Measurements from ENCODE around the gene GTPBP1. TPM values are rescaled to one million over a fixed set of nuclear protein-coding genes. Genes with fewer than 3 reads are reported as not detected.

Gene GTPBP1
- total and polyA plus RNA-seq, 2 of the 13 experiments (the other 11 are each of a cell fraction or from before 2014, with no cell fraction given) = 22.3 to 27.0 TPM

- TF ChIP-seq THAP7 (CRISPR knock-in tag; IDR thresholded peaks at IDR 0.05) (no peak), ZNF597 (CRISPR knock-in tag; IDR thresholded peaks at IDR 0.05) (no peak), ZNF124 (CRISPR knock-in tag; IDR thresholded peaks at IDR 0.05) (no peak), ZFAT (CRISPR knock-in tag; conservative IDR thresholded peaks at IDR 0.05) (no peak), ZNF703 (CRISPR knock-in tag; IDR thresholded peaks at IDR 0.05; ENCODE audit: borderline replicate concordance) (no peak), BRD4 (CRISPR knock-in tag; IDR thresholded peaks at IDR 0.05) (no peak), HNF1A (IDR thresholded peaks at IDR 0.05; ENCODE audit: low read depth) (no peak), HNF1A (CRISPR knock-in tag; IDR thresholded peaks at IDR 0.05; ENCODE audit: borderline replicate concordance) (no peak), HIC2 (CRISPR knock-in tag; IDR thresholded peaks at IDR 0.05; ENCODE audit: low read depth) (no peak), NR2C2 (CRISPR knock-in tag; IDR thresholded peaks at IDR 0.05; ENCODE audit: borderline replicate concordance) (peak; percentile 41; the same call in 1 of the 2 replicates), GATAD2A (CRISPR knock-in tag; IDR thresholded peaks at IDR 0.05) (0 out of 2 replicates have a peak, but pooled peaks have one; percentile 36), ZNF614 (CRISPR knock-in tag; IDR thresholded peaks at IDR 0.05; ENCODE audit: borderline replicate concordance) (no peak), FOXC1 (CRISPR knock-in tag; IDR thresholded peaks at IDR 0.05; ENCODE audit: borderline replicate concordance) (no peak), MED1 (CRISPR knock-in tag; IDR thresholded peaks at IDR 0.05) (no peak), CEBPG (CRISPR knock-in tag; IDR thresholded peaks at IDR 0.05) (peak; percentile 22; the same call in 1 of the 2 replicates), ZSCAN20 (CRISPR knock-in tag; IDR thresholded peaks at IDR 0.05; ENCODE audit: borderline replicate concordance) (no peak), ARNT (IDR thresholded peaks at IDR 0.05) (no peak), SP1 (IDR thresholded peaks at IDR 0.05) (no peak), SP1 (CRISPR knock-in tag; IDR thresholded peaks at IDR 0.05) (no peak), SOX5 (CRISPR knock-in tag; IDR thresholded peaks at IDR 0.05; ENCODE audit: borderline replicate concordance) (no peak), TAF1 (CRISPR knock-in tag; IDR thresholded peaks at IDR 0.05) (peak; percentile 20; the same call in 1 of the 2 replicates), NFKB2 (CRISPR knock-in tag; IDR thresholded peaks at IDR 0.05; ENCODE audit: borderline replicate concordance) (no peak), MTA1 (CRISPR knock-in tag; IDR thresholded peaks at IDR 0.05; ENCODE audit: borderline replicate concordance) (no peak), ESRRA (CRISPR knock-in tag; IDR thresholded peaks at IDR 0.05; ENCODE audit: low read depth) (no peak)
- TF ChIP-seq, protein P1, sequence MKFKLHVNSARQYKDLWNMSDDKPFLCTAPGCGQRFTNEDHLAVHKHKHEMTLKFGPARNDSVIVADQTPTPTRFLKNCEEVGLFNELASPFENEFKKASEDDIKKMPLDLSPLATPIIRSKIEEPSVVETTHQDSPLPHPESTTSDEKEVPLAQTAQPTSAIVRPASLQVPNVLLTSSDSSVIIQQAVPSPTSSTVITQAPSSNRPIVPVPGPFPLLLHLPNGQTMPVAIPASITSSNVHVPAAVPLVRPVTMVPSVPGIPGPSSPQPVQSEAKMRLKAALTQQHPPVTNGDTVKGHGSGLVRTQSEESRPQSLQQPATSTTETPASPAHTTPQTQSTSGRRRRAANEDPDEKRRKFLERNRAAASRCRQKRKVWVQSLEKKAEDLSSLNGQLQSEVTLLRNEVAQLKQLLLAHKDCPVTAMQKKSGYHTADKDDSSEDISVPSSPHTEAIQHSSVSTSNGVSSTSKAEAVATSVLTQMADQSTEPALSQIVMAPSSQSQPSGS (CRISPR knock-in tag; IDR thresholded peaks at IDR 0.05) = no peak
These were observed 11.7 kb upstream of the GTPBP1 start (continued) for GRCh38 chr22:38694049-38694448.
